ENCODE measurements around the gene AFF2.
"Not testable (repeated sequence)": the region's sequence is repeated elsewhere in the genome, so short reads cannot be mapped to it uniquely, and the experiment has no call there.

AFF2 gene

GRCh38 chrX:148871422-148872160 is 371.2 kb downstream of the AFF2 start:
- DNase-seq: no peak

- no peak for DNase-seq
Measured at GRCh38 chrX:148872161-148872535, 371.7 kb downstream of the AFF2 start.

- no peak for DNase-seq
Measured at GRCh38 chrX:148872881-148873280, 372.5 kb downstream of the AFF2 start.

GRCh38 chrX:148874636-148875246 is 374.3 kb downstream of the AFF2 start:
- no peak for DNase-seq

GRCh38 chrX:148878371-148878770 is 378.0 kb downstream of the AFF2 start:
- DNase-seq: no peak

GRCh38 chrX:148885203-148885602 is 384.8 kb downstream of the AFF2 start:
- DNase-seq: no peak

GRCh38 chrX:148893395-148893794 is 393.0 kb downstream of the AFF2 start:
- no peak for DNase-seq

- no peak for DNase-seq
Measured at GRCh38 chrX:148902581-148902980, 402.2 kb downstream of the AFF2 start.

- no peak for DNase-seq
Measured at GRCh38 chrX:148903176-148903575, 402.8 kb downstream of the AFF2 start.

GRCh38 chrX:148904421-148905111 is 404.1 kb downstream of the AFF2 start:
- DNase-seq: no peak

GRCh38 chrX:148905400-148905799 is 405.0 kb downstream of the AFF2 start:
- no peak for DNase-seq

GRCh38 chrX:148906628-148907027 is 406.2 kb downstream of the AFF2 start:
- not testable (repeated sequence) for DNase-seq

- DNase-seq: no peak
Measured at GRCh38 chrX:148909758-148910157, 409.3 kb downstream of the AFF2 start.

GRCh38 chrX:148913971-148914370 is 413.6 kb downstream of the AFF2 start:
- no peak for DNase-seq

- DNase-seq: no peak
Measured at GRCh38 chrX:148914783-148915182, 414.4 kb downstream of the AFF2 start.

GRCh38 chrX:148915474-148915873 is 415.1 kb downstream of the AFF2 start:
- no peak for DNase-seq

- DNase-seq: no peak
Measured at GRCh38 chrX:148917441-148917840, 417.0 kb downstream of the AFF2 start.

- no peak for DNase-seq
Measured at GRCh38 chrX:148923631-148924030, 423.2 kb downstream of the AFF2 start.

- DNase-seq: no peak
Measured at GRCh38 chrX:148926371-148926770, 426.0 kb downstream of the AFF2 start.

- no peak for DNase-seq
Measured at GRCh38 chrX:148928811-148929210, 428.4 kb downstream of the AFF2 start.

GRCh38 chrX:148929686-148930085 is 429.3 kb downstream of the AFF2 start:
- DNase-seq: peak; percentile 62

- no peak for DNase-seq
Measured at GRCh38 chrX:148930206-148930729, 429.9 kb downstream of the AFF2 start.

GRCh38 chrX:148933881-148934280 is 433.5 kb downstream of the AFF2 start:
- no peak for DNase-seq

- no peak for DNase-seq
Measured at GRCh38 chrX:148938348-148938747, 437.9 kb downstream of the AFF2 start.

Data from islet precursor cell (in vitro differentiated cells).